ENCODE data around the gene CIAPIN1.

Gene CIAPIN1

GRCh38 chr16:57427307-57427706, 19.9 kb downstream of the CIAPIN1 start:
- no peak for TF ChIP-seq FOXP2 (optimal IDR thresholded peaks at IDR 0.05; ENCODE audit: borderline replicate concordance, extremely low read depth, extremely low read length, insufficient read depth)
- no peak for TF ChIP-seq SIN3A (IDR thresholded peaks at IDR 0.05; ENCODE audit: borderline replicate concordance, insufficient read depth, low read length)
- TF ChIP-seq REST (IDR thresholded peaks at IDR 0.05; ENCODE audit: insufficient read depth in 1 of 2, low read depth in 2 of 2, low read length in 2 of 2) = no peak
- no peak for TF ChIP-seq TAF1 (IDR thresholded peaks at IDR 0.05; ENCODE audit: borderline replicate concordance, insufficient read depth, low read length)
- no peak for TF ChIP-seq POLR2AphosphoS5 (IDR thresholded peaks at IDR 0.05; ENCODE audit: low read depth, low read length)

GRCh38 chr16:57426356-57426755, 20.8 kb downstream of the CIAPIN1 start:
- TF ChIP-seq REST (IDR thresholded peaks at IDR 0.05; ENCODE audit: insufficient read depth in 1 of 2, low read depth in 2 of 2, low read length in 2 of 2) (no peak), FOXP2 (optimal IDR thresholded peaks at IDR 0.05; ENCODE audit: borderline replicate concordance, extremely low read depth, extremely low read length, insufficient read depth) (no peak), TAF1 (IDR thresholded peaks at IDR 0.05; ENCODE audit: borderline replicate concordance, insufficient read depth, low read length) (no peak), POLR2AphosphoS5 (IDR thresholded peaks at IDR 0.05; ENCODE audit: low read depth, low read length) (no peak), SIN3A (IDR thresholded peaks at IDR 0.05; ENCODE audit: borderline replicate concordance, insufficient read depth, low read length) (no peak)

GRCh38 chr16:57424583-57424982, 22.6 kb downstream of the CIAPIN1 start:
- TF ChIP-seq FOXP2 (optimal IDR thresholded peaks at IDR 0.05; ENCODE audit: borderline replicate concordance, extremely low read depth, extremely low read length, insufficient read depth) (no peak), SIN3A (IDR thresholded peaks at IDR 0.05; ENCODE audit: borderline replicate concordance, insufficient read depth, low read length) (no peak), TAF1 (IDR thresholded peaks at IDR 0.05; ENCODE audit: borderline replicate concordance, insufficient read depth, low read length) (no peak), REST (IDR thresholded peaks at IDR 0.05; ENCODE audit: insufficient read depth in 1 of 2, low read depth in 2 of 2, low read length in 2 of 2) (no peak), POLR2AphosphoS5 (IDR thresholded peaks at IDR 0.05; ENCODE audit: low read depth, low read length) (no peak)

GRCh38 chr16:57423152-57423551, 24.0 kb downstream of the CIAPIN1 start:
- TF ChIP-seq SIN3A (IDR thresholded peaks at IDR 0.05; ENCODE audit: borderline replicate concordance, insufficient read depth, low read length) (no peak), POLR2AphosphoS5 (IDR thresholded peaks at IDR 0.05; ENCODE audit: low read depth, low read length) (no peak), TAF1 (IDR thresholded peaks at IDR 0.05; ENCODE audit: borderline replicate concordance, insufficient read depth, low read length) (no peak), FOXP2 (optimal IDR thresholded peaks at IDR 0.05; ENCODE audit: borderline replicate concordance, extremely low read depth, extremely low read length, insufficient read depth) (no peak), REST (IDR thresholded peaks at IDR 0.05; ENCODE audit: insufficient read depth in 1 of 2, low read depth in 2 of 2, low read length in 2 of 2) (no peak)

Measured in PFSK-1 (cell line).